Measurements from ENCODE around the gene PAXIP1.
"Not testable (repeated sequence)": the region's sequence is repeated elsewhere in the genome, so short reads cannot be mapped to it uniquely, and the experiment has no call there.

Gene PAXIP1

DNA sequence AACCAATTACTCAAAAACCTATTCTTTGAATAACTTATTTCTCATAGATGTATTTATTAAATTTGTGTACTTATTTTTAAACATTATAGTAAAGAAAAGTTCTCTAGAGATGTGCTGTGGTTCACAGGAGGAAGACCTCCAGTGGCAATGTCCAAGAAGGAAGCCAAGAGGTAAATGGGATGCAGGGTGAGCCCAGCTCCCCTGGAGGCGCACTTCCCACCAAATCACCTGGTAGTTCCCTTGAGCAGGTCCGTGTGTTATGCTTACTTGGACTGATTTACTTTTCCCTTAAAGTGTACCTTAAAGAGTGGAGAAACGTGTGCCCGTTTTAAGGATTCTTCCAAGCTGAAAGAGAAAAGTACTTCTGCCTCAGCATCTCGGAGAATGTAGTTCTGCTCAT, 55.3 kb downstream of the PAXIP1 start:
- H3K4me3 ChIP-seq (ENCODE audit: low read depth, low read length) = no peak overlapping the region

GRCh38 chr7:154946166-154946565, 56.8 kb downstream of the PAXIP1 start:
- TF ChIP-seq CTCF (IDR thresholded peaks at IDR 0.05; ENCODE audit: borderline replicate concordance, insufficient read depth, low read depth, low read length) = no peak
- H3K4me3 ChIP-seq (ENCODE audit: low read depth, low read length) = no peak overlapping the region

More for the DNA sequence above, 55.3 kb downstream of the PAXIP1 start:
- no peak for TF ChIP-seq CTCF (IDR thresholded peaks at IDR 0.05; ENCODE audit: borderline replicate concordance, insufficient read depth, low read depth, low read length)

DNA sequence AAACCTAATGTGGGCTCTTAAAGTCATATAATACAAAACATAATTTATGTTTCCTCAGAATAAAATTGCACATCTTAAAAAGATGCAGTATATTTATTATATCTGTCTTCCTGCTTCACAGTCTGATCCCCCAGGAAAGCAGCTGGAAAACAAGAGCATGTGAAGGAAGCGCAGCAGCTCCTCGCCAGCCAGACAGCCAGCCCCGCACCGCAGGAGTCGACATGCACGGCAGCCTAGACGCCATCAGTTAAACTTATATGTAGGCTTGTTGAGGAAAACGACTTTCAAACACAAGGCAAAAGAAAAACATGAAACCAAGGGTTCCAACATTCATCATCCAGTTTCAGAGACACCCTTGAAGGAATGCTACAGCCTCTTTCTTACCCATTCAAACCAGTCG, 59.0 kb downstream of the PAXIP1 start:
- no peak for TF ChIP-seq CTCF (IDR thresholded peaks at IDR 0.05; ENCODE audit: borderline replicate concordance, insufficient read depth, low read depth, low read length)
- H3K4me3 ChIP-seq (ENCODE audit: low read depth, low read length) = no peak overlapping the region

- H3K4me3 ChIP-seq (ENCODE audit: low read depth, low read length) = no peak overlapping the region
- no peak for TF ChIP-seq CTCF (IDR thresholded peaks at IDR 0.05; ENCODE audit: borderline replicate concordance, insufficient read depth, low read depth, low read length)
Measured at GRCh38 chr7:154942691-154943090, 60.2 kb downstream of the PAXIP1 start.

GRCh38 chr7:154937837-154938236, 65.1 kb downstream of the PAXIP1 start:
- no peak overlapping the region for H3K4me3 ChIP-seq (ENCODE audit: low read depth, low read length)
- no peak for TF ChIP-seq CTCF (IDR thresholded peaks at IDR 0.05; ENCODE audit: borderline replicate concordance, insufficient read depth, low read depth, low read length)

DNA sequence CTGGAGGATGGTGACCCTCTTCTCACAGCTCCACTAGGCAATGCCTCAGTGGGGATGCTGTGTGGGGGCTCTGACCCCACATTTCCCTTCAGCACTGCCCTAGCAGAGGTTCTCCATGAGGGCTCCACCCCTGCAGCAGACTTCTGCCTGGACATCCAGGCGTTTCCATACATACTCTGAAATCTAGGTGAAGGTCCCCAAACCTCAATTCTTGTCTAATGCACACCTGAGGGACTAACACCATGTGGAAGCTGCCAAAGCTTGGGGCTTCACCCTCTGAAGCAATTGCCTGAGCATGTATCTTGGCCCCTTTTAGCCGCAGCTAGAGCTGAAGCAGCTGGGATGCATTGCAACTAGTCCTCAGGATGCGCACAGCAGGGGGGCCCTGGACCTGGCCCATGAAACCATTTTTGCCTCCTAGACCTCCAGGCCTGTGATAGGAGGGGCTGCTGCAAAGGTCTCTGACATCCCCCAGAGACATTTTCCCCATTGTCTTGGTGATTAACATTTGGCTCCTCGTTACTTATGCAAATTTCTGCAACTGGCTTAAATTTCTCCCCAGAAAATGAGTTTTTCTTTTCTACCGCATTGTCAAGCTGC, 68.5 kb downstream of the PAXIP1 start:
- not testable (repeated sequence) for H3K4me3 ChIP-seq (ENCODE audit: low read depth, low read length)

- H3K4me3 ChIP-seq (ENCODE audit: low read depth, low read length) = no peak overlapping the region
- TF ChIP-seq CTCF (IDR thresholded peaks at IDR 0.05; ENCODE audit: borderline replicate concordance, insufficient read depth, low read depth, low read length) = no peak
Measured at GRCh38 chr7:154931906-154932305, 71.0 kb downstream of the PAXIP1 start.

Measured in GM12875 (cell line).